Glomerular endothelial cell (primary cell): ENCODE measurements around the gene UHRF2. TPM values are rescaled to one million over a fixed set of nuclear protein-coding genes. Genes with fewer than 3 reads are reported as not detected.
A peak's percentile ranks its signal among the peaks of the same experiment; 100 is the strongest.
"Not testable (repeated sequence)": the region's sequence is repeated elsewhere in the genome, so short reads cannot be mapped to it uniquely, and the experiment has no call there.

ENCODE experiments used
- DNase-seq: peaks from one replicate; pipeline ENCODE4 v3.0.0-alpha.2; 2011; ENCODE audit warnings: low read depth, low spot score; ENCODE audit errors: extremely low read depth
- total RNA-seq: library from RNA; depleted of rRNA; stranded (reverse); fragments of >200 nt; gene quantifications from 2 replicates; pipeline ENCODE4 v1.2.3, GENCODE V29; 2015

The UHRF2 gene
- total RNA-seq, 1 donor from 2014 or later = 65.6 TPM

DNA sequence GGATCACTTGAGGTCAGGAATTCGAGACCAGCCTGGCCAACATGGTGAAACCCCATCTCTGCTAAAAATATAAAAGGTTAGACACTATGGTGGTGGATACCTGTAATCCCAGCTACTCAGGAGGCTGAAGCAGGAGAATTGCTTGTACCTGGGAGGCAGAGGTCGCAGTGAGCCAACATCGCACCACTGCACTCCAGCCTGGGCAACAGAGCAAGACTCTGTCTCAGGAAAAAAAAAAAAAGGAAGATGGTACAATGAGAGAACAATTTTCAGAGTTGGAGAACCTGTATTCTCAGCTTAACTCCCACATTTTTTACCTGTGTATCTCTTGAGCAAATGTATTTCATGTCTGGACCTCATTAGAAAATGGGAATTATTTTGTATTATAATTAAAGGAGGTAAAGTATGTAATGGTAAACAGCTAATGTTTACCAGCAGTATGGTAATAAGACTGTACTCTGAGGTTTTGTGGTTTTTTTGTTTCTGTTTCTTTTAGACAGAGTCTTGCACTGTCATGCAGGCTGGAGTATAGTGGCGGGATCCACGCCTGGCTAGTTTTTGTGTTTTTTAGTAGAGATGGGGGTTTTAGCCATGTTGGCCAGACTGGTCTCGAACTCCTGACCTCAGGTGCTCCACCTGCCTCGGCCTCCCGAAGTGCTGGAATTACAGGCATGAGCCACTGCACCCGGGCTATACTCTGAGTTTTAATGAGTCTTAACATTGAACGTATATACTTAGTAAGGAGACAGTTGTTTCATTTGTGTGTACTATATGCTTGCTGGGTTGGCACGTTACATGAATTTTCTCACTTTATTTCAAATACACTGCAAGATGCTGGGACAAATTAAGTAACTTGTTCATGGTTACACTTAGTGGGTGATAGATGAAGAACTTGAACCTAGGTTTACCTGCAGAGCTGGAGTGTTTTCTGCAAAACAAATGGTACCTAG lies 16.2 kb downstream of the UHRF2 start:
- no peak for DNase-seq

DNA sequence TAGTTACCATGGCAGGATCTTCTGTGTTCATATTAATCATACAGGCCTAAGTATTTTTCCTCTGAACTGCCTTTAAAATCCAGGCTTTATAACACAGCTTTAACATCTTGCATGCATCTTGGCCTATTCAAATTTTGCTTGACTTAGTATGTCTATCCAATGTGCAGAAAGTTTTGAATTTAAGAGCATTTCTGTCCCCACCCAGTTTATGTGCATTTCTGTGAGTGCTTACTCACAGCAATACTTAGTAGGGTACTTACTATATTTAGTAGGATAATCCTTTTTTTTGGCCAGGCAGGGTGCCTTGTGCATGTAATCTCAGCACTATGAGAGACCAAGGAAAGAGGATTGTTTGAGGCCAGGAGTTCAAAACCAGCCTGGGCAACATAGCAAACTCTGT lies 18.0 kb downstream of the UHRF2 start:
- DNase-seq = no peak

DNA sequence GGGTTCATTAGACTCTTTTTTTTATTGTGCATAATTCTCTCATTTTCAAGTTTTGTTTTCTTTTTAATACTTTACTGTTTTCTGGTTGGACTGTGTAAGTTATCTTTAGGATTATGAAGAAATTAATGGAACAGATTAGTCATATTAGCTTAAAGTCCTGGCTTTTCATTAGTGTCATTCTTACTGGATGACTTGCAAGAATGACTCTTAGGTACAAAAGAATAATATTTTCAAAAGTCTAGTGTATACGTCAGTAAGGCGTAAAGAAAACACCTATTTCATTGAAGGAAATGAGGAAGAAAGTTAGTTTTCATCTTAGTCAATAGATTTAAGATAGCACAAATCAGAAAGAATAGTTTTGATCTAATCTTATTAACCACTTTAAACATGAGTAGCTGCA lies 20.4 kb downstream of the UHRF2 start:
- no peak for DNase-seq

DNA sequence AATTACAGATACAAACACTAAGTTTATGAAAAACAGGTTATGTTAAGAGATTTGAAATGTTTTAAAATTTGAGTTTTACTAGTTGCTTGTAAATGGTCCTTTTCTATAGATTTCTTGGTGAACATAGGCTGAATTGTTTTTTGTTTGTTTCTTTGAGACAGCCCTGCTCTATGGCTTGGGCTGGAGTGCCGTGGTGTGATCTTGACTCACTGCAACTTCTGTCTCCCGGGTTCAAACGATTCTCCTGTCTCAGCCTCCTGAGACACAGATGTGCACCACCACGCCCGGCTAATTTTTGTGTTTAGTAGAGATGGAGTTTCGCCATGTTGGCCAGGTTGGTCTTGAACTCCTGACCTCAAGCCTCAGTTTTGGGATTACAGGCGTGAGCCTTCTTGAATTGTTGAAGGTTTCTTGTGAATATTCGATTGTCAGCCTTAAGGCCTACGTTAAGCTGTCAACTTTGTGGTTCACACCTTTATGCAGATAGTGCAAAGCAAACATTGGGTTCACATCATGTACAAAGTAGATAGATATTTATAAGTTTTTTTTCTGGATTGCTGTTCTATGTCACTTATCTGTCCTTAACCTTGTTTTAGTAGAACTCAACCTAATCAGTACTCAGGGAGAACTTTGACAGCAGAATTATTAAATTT lies 26.2 kb downstream of the UHRF2 start:
- DNase-seq = no peak

DNA sequence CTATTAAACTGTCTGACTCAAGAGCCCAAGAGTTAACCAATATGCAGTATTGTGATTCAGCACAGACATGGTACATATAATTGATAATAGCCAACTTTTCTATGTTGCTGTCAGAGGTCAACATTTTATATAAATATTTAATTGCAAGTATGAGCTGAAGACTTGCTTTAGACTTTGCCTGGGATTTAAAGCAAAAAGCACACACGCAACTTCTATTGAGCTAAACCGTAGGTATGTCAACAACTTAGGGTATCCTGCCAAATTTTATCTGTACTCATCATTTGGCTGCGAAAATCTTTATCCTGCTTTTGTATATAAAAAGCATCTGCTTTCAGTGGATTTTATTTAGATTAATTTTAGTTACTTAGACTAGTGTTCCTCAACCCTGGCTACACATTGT lies 27.4 kb downstream of the UHRF2 start:
- no peak for DNase-seq

DNA sequence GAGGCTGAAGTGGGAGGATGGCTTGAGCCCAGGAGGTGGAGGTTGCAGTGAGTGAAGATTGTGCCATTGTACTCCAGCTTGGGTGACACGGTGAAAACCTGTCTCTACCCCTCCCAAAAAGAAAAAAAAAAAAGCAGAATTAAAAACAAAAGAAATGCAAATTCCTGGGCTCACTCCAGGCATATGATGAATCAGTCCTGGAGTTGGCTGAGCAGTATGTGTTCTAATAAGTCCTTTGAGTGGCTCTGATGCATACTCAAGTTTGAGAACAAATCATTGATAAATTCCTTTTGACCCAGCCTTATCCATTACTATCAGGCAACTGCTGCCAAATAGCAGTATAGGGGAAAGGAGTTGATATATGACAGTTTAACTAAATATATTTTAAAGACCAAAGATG lies 28.3 kb downstream of the UHRF2 start:
- no peak for DNase-seq

DNA sequence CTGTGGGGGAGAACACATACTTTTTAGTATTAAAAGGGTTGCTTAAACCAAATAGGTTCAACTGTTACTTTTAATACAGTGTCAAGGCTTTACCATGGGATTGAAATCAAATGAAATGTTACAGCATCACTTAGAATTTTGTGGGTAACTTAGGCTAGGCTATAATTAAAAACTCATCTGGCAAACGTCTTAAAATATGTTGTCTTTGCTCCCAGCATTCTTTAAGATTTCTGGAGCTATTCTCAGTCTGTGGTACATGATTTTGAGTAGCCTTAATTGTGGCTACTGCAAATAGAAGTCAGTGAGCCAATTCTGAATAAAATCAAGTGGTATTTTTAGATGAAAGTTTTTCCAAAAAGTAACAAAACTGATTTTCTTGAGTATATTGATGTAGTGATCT lies 30.7 kb downstream of the UHRF2 start:
- DNase-seq = no peak

DNA sequence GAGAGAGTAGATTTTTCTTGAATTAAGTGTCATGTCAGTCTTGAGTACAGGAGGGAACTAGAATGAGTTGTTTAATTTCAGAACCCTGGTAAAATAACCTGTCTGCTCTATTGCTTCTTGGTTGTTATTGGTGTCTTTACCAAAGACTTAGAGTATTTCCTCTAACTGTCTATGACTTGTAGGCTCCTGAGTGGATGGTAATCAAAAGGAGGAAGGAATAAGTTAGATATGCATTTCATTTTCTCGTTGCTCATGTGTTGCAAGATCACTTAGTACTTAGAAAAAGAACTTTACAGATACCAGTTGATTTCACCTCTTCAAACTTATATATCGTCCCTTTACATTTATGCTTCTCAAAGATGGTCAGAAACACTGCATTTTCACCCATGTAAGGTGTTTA lies 31.1 kb downstream of the UHRF2 start:
- no peak for DNase-seq

DNA sequence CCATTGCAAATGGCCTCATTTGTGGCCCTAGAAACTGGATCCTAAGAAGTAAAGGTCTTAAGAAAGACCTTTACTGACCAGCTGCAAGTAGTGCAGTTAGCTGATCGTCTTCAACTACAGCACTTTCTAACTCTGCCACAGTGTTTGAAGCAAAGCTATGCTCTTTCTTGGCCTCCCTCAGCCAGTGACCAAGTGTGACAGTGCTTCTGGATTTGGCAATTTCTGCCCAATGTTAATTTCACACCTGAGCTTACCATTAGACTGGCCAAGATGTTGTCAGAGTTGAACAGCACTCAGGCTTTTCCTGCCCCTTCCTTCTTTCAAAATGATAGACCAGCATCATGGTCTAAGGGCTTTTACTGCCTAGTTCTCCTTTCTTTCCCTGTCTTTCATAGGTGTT lies 36.1 kb downstream of the UHRF2 start:
- no peak for DNase-seq

DNA sequence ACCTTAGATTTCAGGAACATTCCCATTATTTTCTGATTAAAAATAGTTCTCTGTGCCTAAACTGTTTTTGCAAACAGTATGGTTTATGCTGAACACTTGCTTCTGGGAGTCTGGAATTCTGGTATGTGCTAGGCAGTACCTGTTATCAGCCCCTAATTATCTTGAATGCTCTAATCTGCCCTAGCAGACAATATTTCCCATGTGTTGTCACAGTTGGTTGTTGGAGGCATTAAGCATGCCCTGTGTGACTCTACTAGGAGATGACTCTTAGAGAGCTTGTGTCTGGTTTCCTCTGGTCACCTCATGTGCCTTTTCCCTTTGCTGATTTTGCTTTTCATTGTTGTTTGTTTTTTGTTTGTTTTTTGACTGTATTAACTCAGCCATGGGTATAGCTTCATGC lies 36.6 kb downstream of the UHRF2 start:
- DNase-seq = no peak

DNA sequence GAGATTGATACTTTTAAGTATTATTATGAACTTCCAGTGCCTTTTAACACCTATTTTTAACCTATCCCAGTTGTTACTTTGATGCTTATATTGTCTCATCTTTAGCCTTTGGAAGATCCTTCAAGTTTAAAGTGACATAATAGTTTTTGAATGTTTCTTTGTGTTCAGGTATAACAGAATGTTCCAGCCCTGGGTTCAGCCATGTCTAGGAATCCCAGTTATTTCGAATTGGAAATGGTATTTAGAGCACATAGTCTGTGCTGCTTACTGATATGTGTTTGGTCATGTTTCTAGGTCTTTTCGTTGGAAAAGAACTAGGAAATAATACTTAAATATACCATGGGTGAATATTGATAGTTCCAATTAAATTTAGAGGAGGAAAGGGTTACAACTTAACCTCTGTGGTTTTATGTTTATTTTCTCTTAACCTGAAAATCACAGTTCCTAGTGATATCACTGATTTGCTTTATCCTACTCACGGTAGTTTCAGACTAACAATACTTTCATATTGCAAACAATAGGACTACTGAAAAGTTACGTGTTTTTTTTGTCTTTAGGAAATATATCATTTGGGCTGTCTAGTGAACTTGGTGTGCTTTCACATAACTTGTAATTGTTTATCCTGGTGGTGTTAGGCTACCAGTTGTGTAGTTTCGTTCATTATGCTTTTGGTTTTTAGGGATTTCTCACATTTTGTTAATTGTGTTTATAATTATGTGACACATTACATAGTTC lies 37.8 kb downstream of the UHRF2 start:
- DNase-seq = no peak

DNA sequence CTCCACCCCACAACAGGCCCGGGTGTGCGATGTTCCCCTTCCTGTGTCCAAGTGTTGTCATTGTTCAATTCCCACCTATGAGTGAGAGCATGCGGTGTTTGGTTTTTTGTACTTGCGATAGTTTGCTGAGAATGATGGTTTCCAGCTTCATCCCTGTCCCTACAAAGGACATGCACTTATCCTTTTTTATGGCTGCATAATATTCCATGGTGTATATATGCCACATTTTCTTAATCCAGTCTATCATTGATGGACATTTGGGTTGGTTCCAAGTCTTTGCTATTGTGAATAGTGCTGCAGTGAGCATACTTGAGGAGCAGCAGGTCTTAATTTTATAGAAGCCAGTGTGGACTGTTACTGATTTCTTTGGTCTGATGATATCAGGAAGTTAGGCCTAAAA lies 42.3 kb downstream of the UHRF2 start:
- DNase-seq = not testable (repeated sequence)

DNA sequence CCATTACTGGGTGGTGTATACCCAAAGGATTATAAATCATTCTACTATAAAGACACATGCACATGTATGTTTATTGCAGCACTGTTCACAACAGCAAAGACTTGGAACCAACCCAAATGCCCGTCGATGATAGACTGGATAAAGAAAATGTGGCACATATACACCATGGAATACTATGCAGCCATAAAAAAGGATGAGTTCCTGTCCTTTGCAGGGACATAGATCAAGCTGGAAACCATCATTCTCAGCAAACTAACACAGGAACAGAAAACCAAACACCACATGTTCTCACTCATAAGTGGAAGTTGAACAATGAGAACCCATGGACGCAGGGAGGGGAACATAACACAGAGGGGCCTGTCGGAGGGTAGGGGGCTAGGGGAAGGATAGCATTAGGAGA lies 45.7 kb downstream of the UHRF2 start:
- not testable (repeated sequence) for DNase-seq

DNA sequence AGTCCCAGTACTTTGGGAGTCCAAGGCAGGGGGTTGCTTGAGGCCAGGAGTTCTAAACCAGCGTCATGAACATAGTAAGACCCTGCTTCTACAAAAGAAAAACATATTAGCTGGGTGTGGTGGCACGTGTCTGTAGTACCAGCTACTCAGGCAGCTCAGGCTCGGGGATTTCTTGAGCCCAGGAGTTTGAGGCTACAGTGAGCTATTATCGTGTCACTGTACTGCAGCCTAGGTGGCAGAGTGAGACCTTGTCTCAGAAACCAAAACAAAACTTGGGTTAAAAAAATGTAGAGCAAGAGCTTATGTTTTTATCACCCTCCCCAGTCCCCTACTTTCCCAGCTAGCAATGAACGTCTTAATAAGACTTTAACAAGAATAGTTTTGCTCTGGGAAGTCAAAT lies 46.7 kb downstream of the UHRF2 start:
- DNase-seq = no peak

DNA sequence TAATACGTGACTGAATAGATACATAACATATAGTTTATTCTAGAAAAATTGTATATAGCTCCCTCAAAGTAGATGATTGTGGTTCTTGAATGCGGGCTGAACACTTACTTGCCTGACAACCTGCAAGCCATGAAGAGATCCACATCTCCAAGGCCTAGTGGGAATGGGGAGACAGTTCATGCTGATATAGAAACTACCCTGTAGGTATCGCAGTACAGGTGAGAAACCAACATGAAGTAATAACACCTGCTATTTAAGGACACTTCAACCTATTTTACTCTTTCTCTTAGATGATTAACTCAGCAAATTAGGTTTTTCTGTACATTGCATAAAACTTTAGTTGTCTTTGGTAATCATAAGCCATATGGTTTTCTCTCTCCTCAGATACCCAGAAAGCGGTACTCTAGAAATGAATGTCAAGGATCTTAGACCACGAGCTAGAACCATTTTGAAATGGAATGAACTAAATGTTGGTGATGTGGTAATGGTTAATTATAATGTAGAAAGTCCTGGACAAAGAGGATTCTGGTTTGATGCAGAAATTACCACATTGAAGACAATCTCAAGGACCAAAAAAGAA lies 47.3 kb downstream of the UHRF2 start:
- DNase-seq = no peak

DNA sequence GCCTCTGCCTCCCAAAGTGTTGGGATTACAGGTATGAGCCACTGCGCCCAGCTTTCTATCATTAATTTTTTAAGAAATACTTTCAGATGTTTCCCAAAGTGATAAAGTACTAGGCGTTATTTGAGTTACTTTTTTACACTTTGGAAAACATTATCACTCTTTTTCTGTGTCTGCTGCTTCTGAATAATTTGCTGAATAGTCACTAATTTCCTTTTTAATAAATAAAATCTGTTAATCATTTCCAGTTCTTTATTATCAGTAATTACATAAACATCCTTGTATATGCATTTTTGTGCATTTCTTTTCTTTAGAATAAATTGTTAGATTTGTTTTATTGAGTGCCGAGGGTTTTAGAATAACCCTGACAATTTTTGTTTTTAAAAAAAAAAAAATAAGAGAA lies 48.6 kb downstream of the UHRF2 start:
- no peak for DNase-seq

DNA sequence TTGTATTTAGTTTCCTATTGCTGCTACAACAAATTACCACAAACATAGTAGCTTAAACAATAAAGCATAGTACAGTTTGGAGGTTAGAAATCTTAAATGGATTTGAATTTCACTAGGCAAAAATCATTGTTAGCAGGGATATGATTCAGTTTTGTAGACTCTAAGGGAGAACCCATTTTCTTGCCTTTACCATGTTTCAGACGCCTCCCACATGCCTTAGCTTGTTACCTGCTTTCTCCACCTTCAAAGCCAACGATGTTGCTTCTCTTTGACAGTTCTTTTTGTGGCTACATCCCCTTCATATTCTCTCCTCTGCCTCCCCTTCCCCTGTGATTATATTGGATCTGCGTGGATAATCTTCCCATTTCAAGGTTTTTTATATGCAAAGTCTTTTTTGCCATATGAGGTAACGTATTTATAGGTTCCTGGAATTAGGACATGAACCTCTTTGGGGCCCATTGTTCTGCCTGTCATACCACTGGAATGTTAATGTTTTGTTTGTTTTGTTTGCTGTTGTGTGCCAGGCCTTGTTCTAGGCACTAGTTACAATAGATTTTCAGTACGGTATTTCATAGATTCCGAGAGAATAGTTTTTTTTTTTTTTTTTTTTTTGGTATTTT lies 54.1 kb downstream of the UHRF2 start:
- peak; percentile 68 for DNase-seq

DNA sequence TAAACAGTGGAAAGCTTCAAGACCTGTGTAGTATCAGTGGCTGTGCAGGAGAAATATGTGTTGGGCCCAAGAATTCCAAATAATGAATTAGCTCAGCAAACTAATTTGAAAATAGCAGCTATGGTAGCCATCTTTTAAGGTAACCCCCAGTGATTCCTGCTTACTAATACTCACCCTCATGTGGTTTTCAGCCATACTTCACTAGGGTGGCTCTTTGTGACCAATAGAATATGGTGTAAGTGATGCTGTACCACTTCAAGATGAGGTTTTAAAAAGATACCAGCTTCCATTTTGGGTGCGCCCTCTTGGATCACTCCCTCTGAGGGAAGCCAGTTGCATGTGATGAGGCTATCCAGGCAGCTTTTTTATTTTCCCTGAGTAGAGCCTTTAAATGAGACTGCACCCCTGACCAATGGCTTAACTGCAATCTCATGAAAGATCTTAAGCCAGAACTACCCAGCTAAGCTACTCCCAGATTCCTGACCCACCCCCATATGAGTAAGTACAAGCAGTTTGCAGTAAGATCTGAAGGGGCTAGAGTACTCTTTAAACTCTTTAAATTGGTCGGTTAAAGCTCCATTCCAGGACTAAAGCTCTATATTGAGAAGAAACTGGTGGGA lies 58.3 kb downstream of the UHRF2 start:
- DNase-seq = no peak

DNA sequence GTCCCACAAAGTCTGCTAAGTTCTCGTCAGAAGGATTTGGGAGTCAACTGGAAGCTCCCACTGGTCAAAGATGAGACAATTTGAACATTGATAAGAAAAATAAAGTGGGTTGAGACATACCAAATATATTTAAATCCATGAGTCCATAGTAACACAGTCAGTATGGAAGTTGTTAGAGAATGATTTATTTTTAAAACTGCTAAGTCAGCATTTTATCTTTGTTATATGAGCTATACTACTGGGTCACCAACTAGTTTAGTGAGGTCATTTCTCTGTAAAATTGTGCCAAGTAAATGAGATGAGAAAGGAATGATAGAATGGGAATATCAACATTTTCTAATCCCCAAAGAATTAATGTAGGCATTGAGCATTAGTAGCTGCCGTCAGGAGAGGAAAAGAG lies 60.2 kb downstream of the UHRF2 start:
- DNase-seq = no peak

DNA sequence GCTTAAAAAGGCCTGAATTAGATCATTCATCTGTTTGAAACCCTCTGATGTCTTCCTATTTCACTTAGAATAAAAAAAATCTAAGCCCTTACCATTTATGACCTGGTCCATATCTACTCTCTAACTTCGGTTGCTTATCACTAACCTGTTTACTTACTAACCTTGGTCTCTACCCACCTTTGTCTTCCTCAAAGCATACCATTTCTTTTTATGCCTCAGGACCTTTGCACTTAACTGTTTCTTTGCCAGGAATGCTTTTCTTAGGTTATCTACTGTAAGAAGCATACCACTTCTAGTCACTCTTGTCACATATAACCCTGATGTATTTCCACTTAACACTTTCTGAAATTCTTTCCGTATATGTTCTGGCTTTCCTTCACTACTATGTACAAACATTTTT lies 67.0 kb downstream of the UHRF2 start:
- DNase-seq = no peak
